ENCODE data around the gene MYO1E.

The MYO1E gene

DNA sequence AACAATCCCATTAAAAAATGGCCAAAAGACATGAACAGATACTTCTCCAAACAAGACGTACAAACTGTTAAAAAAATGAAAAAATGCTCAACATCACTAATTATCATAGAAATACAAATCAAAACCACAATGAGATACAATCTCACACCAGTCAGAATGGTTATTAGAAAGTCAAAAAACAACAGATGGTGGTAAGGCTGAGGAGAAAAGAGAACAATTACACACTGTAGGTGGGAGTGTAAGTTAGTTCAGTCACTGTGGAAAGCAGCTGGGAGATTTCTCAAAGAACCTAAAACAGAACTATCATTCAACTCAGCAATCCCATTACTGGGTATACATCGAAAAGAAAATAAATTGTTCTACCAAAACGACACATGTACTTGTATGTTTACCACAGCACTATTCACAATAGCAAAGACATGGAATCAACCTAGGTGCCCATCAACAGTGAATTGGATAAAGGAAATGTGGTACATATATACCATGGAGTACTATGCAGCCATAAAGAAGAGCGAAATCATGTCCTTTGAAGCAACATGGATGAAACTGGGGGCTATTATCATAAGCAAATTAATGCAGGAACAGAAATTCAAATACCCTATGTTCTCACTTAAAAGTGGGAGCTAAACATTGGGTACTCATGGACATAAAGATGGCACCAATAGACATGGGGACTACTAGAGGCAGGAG lies 51.5 kb downstream of the MYO1E start:
- DNase-seq (ENCODE audit: insufficient read length, low spot score) (no peak), FAIRE-seq (no peak)
- no peak for TF ChIP-seq CTCF (IDR thresholded peaks at IDR 0.05; ENCODE audit: insufficient read depth, missing control alignments)

DNA sequence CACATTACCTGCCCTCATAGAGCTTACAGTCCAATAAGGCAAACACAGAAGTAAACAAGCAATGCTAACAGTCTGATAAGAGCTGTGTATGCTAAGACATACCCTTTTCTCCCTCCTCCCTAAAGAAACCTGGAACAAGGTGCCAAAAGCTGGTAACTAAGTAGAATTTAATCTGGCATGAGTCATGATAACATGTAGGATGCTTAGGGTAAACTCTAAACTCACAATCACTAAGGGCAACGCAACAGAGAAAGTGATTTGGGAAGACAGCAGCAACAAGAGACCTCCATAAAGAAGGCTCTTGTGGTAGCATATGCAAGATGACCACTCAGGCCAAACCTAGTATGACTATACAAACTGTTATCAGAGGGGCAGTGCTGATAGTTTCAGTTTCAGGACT lies 55.5 kb downstream of the MYO1E start:
- TF ChIP-seq CTCF (IDR thresholded peaks at IDR 0.05; ENCODE audit: insufficient read depth, missing control alignments): no peak
- DNase-seq (ENCODE audit: insufficient read length, low spot score) (no peak), FAIRE-seq (no peak)

- DNase-seq (ENCODE audit: insufficient read length, low spot score) (no peak), FAIRE-seq (no peak)
- TF ChIP-seq CTCF (IDR thresholded peaks at IDR 0.05; ENCODE audit: insufficient read depth, missing control alignments): no peak
These were observed 56.7 kb downstream of the MYO1E start for GRCh38 chr15:59315914-59316451.

GRCh38 chr15:59313641-59314332 lies 58.9 kb downstream of the MYO1E start:
- no peak for DNase-seq (ENCODE audit: insufficient read length, low spot score)
- no peak for FAIRE-seq
- no peak for TF ChIP-seq CTCF (IDR thresholded peaks at IDR 0.05; ENCODE audit: insufficient read depth, missing control alignments)

GRCh38 chr15:59312205-59312604 lies 60.5 kb downstream of the MYO1E start:
- FAIRE-seq: no peak
- no peak for DNase-seq (ENCODE audit: insufficient read length, low spot score)
- no peak for TF ChIP-seq CTCF (IDR thresholded peaks at IDR 0.05; ENCODE audit: insufficient read depth, missing control alignments)

DNA sequence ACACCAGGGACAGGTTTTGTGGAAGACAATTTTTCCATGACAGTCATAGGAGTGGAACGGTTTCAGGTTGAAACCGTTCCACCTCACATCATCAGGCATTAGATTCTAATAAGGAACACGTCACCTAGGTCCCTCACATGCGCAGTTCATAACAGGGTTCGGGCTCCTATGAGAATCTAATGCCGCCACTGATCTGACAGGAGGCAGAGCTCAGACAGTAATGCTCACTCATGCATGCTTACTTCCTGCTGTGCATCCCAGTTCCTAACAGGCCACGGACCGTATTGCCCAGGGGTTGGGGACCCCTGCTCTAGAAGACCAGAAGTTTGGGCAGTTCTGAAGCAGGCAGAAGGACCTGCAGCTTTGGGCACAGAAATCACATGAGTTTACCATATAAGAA lies 61.5 kb downstream of the MYO1E start:
- FAIRE-seq: no peak
- TF ChIP-seq CTCF (IDR thresholded peaks at IDR 0.05; ENCODE audit: insufficient read depth, missing control alignments): no peak

GRCh38 chr15:59309405-59309804 lies 63.3 kb downstream of the MYO1E start:
- no peak for FAIRE-seq
- no peak for DNase-seq (ENCODE audit: insufficient read length, low spot score)
- TF ChIP-seq CTCF (IDR thresholded peaks at IDR 0.05; ENCODE audit: insufficient read depth, missing control alignments): no peak

More for the DNA sequence above, 61.5 kb downstream of the MYO1E start:
- no peak for DNase-seq (ENCODE audit: insufficient read length, low spot score)
